HCT116 (cell line): ENCODE measurements around the gene CYP51A1. TPM values are rescaled to one million over a fixed set of nuclear protein-coding genes. Genes with fewer than 3 reads are reported as not detected.

Experiments
- ATAC-seq: fragments of 200-7000 bp; cut with Tn5 transposase; 2 replicates; pipeline ENCODE4 v1.9.1; 2020; ENCODE audit warnings: mild to moderate bottlenecking, moderate library complexity
- BruUV-seq: library from RNA; stranded (reverse); fragments of 400-500 nt; replicated peaks from 2 replicates; lab custom pipeline; 2021; lab: Mats Ljungman, UMichigan
- CTCF ChIA-PET: fragments of 300-600 bp; sonication (Branson Sonifier 250); formaldehyde crosslinking; loops from one replicate; lab custom pipeline; 2021; ENCODE audit warnings: antibody characterized with exemption; lab: Charles Lee
- POLR2A ChIA-PET: fragments of 300-600, 350-600 bp; sonication (Branson Sonifier 250); formaldehyde crosslinking; loops from one replicate; lab custom pipeline; 2021; ENCODE audit warnings: antibody characterized with exemption; lab: Charles Lee
- RAD21 ChIA-PET, 2 experiments: fragments of 300-600 bp; sonication (Branson Sonifier 250); formaldehyde crosslinking; loops; one replicate each; lab custom pipeline; 2023; ENCODE audit warnings: low total read pairs in 2 of 2; ENCODE audit not compliant: uncharacterized antibody in 2 of 2, unreplicated experiment in 2 of 2, low non-redundant PET in 1 of 2; lab: Charles Lee
- DNase-seq: peaks from one replicate; pipeline ENCODE4 v3.0.0-alpha.2; 2010; ENCODE audit warnings: low read depth, low spot score
- H2AFZ ChIP-seq: fragments of 200-600 bp; shearing (Covaris generic), sonication (generic); 2 replicates; pipeline ENCODE4 v1.6.1; 2017; ENCODE audit warnings: low read depth, mixed run types, mixed read lengths, antibody characterized with exemption, low read length; ENCODE audit not compliant: poor library complexity, severe bottlenecking
- H3K27ac ChIP-seq: 2 replicates; pipeline ENCODE4 v1.5.1; 2012; ENCODE audit warnings: low read depth, low read length
- H3K27me3 ChIP-seq: fragments of 200-600 bp; sonication (generic); 2 replicates; pipeline ENCODE4 v1.6.1; 2016; ENCODE audit warnings: mixed run types, low read length, mixed read lengths; ENCODE audit not compliant: insufficient read depth
- H3K36me3 ChIP-seq, 2 experiments: fragments of 200-500 bp in 1 of 2; fragments of 200-600 bp in 1 of 2; sonication (Bioruptor generic) in 1 of 2; sonication (generic) in 1 of 2; 2 replicates each; pipeline versions ENCODE4 v1.5.1 to v1.6.1; 2014 to 2016; ENCODE audit warnings: low read length in 2 of 2, inconsistent platforms in 1 of 2, mixed read lengths in 1 of 2, mixed run types in 1 of 2; ENCODE audit not compliant: insufficient read depth in 2 of 2, control insufficient read depth in 1 of 2
- H3K4me1 ChIP-seq, 2 experiments: fragments of 200-600 bp in 1 of 2; sonication (generic) in 1 of 2; 2 replicates each; pipeline versions ENCODE4 v1.5.1 to v1.6.1; 2012 to 2017; ENCODE audit warnings: low read length in 2 of 2, inconsistent platforms in 1 of 2, mild to moderate bottlenecking in 1 of 2, mixed read lengths in 1 of 2, mixed run types in 1 of 2, moderate library complexity in 1 of 2; ENCODE audit not compliant: insufficient read depth in 2 of 2, control insufficient read depth in 1 of 2
- H3K4me2 ChIP-seq: fragments of 200-600 bp; sonication (generic); 2 replicates; pipeline ENCODE4 v1.6.1; 2017; ENCODE audit warnings: mixed run types, low read length, mixed read lengths
- H3K4me3 ChIP-seq, 2 experiments: fragments of 200-600 bp in 1 of 2; sonication (generic) in 1 of 2; replicated peaks in 1 of 2; 2 replicates each; pipeline ENCODE4 v1.5.1; 2011 to 2016; ENCODE audit warnings: low read length in 2 of 2, control low read depth in 1 of 2, low read depth in 1 of 2, mild to moderate bottlenecking in 1 of 2, mixed read lengths in 1 of 2, mixed run types in 1 of 2
- H3K79me2 ChIP-seq: fragments of 200-600 bp; sonication (generic); 2 replicates; pipeline ENCODE4 v1.6.1; 2017; ENCODE audit warnings: mild to moderate bottlenecking, mixed run types, low read length, moderate library complexity, mixed read lengths; ENCODE audit not compliant: insufficient read depth
- H3K9ac ChIP-seq: fragments of 200-600 bp; sonication (generic); 2 replicates; pipeline ENCODE4 v1.6.1; 2016; ENCODE audit warnings: low read length, mixed read lengths
- H3K9me2 ChIP-seq: fragments of 200-600 bp; sonication (generic), shearing (Covaris generic); 2 replicates; pipeline ENCODE4 v1.6.1; 2017; ENCODE audit warnings: mixed run types, mild to moderate bottlenecking, moderate library complexity; ENCODE audit not compliant: insufficient read depth
- H3K9me3 ChIP-seq, 2 experiments: fragments of 200-500 bp in 1 of 2; fragments of 200-600 bp in 1 of 2; sonication (Bioruptor generic) in 1 of 2; sonication (generic) in 1 of 2; 2 replicates each; pipeline ENCODE4 v1.6.1; 2014 to 2017; ENCODE audit warnings: low read length in 2 of 2, mixed read lengths in 2 of 2, inconsistent platforms in 1 of 2, low read depth in 1 of 2, mild to moderate bottlenecking in 1 of 2, mixed run types in 1 of 2, moderate library complexity in 1 of 2; ENCODE audit not compliant: control insufficient read depth in 1 of 2, insufficient read depth in 1 of 2
- H4K20me1 ChIP-seq: fragments of 200-600 bp; sonication (generic), shearing (Covaris generic); 2 replicates; pipeline ENCODE4 v1.6.1; 2017; ENCODE audit warnings: mixed run types, mild to moderate bottlenecking, moderate library complexity; ENCODE audit not compliant: insufficient read depth
- ATF3 ChIP-seq: IDR thresholded peaks from 2 replicates; pipeline ENCODE4 v1.6.1; 2012
- CBX3 ChIP-seq: IDR thresholded peaks from 2 replicates; pipeline ENCODE4 v1.6.1; 2012; ENCODE audit warnings: low read depth
- ELF1 ChIP-seq: IDR thresholded peaks from 2 replicates; pipeline ENCODE4 v1.6.1; 2012; ENCODE audit warnings: low read depth, borderline replicate concordance
- EZH2 ChIP-seq: fragments of 200-600 bp; sonication (generic); IDR thresholded peaks from 2 replicates; pipeline ENCODE4 v1.6.1; 2017; ENCODE audit warnings: antibody characterized with exemption, mixed run types
- JUND ChIP-seq: IDR thresholded peaks from 2 replicates; pipeline ENCODE4 v1.6.1; 2012
- POLR2AphosphoS5 ChIP-seq: IDR thresholded peaks from 2 replicates; pipeline ENCODE4 v1.6.1; 2011; ENCODE audit warnings: mild to moderate bottlenecking, low read depth, low read length, moderate library complexity
- RAD21 ChIP-seq: IDR thresholded peaks from 2 replicates; pipeline ENCODE4 v1.6.1; 2012; ENCODE audit warnings: low read depth, mild to moderate bottlenecking
- SIN3A ChIP-seq: IDR thresholded peaks from 2 replicates; pipeline ENCODE4 v1.6.1; 2012; ENCODE audit warnings: low read depth
- SP1 ChIP-seq: IDR thresholded peaks from 2 replicates; pipeline ENCODE4 v1.6.1; 2012; ENCODE audit warnings: low read depth
- TCF7L2 ChIP-seq: IDR thresholded peaks from 2 replicates; pipeline ENCODE4 v1.7.0; 2011; ENCODE audit warnings: borderline replicate concordance, inconsistent platforms; ENCODE audit not compliant: insufficient read depth, insufficient read length; ENCODE audit errors: extremely low read depth
- YY1 ChIP-seq: IDR thresholded peaks from 2 replicates; pipeline ENCODE4 v1.6.1; 2011; ENCODE audit warnings: low read length, low read depth, moderate library complexity, mild to moderate bottlenecking; ENCODE audit not compliant: insufficient replicate concordance; ENCODE audit errors: extremely low read depth
- ZBTB33 ChIP-seq: IDR thresholded peaks from 2 replicates; pipeline ENCODE4 v1.6.1; 2011; ENCODE audit warnings: mild to moderate bottlenecking, low read length, moderate library complexity; ENCODE audit not compliant: insufficient replicate concordance; ENCODE audit errors: extremely low read depth
- ZNF274 ChIP-seq: fragments of 200-500 bp; sonication (Bioruptor generic); IDR thresholded peaks from 2 replicates; pipeline ENCODE4 v1.6.1; 2014; ENCODE audit warnings: mild to moderate bottlenecking, low read depth, low read length, inconsistent platforms
- intact Hi-C: fragments of 100-400 bp; cut with micrococcal nuclease; formaldehyde crosslinking; loops from 2 replicates; pipeline ENCODE4 v1.10.0; 2022
- total RNA-seq: library from RNA; stranded (reverse); gene quantifications from one replicate; pipeline ENCODE4 v1.2.1, GENCODE V29; 2021; ENCODE audit not compliant: unreplicated experiment
- TF ChIP-seq, protein P1 (sequence below): IDR thresholded peaks from 2 replicates; pipeline ENCODE4 v1.6.1; 2012

Gene CYP51A1
- total RNA-seq, 1 experiment from 2014 or later: 85.7 TPM

GRCh38 chr7:92150450-92151017 lies 16.3 kb upstream of the CYP51A1 start:
- no peak for TF ChIP-seq POLR2AphosphoS5
- TF ChIP-seq SIN3A: no peak
- no peak for TF ChIP-seq RAD21
- TF ChIP-seq CBX3: no peak
- no peak for TF ChIP-seq TCF7L2
- TF ChIP-seq ZBTB33: no peak
- TF ChIP-seq ELF1: no peak
- Histone ChIP-seq H3K4me2 (no peak overlapping the region), H3K9me2 (no peaks in the 10 kb centered on the region), H3K27me3 (no peaks in the 10 kb centered on the region), H3K4me3 (no peak overlapping the region), H3K36me3 (no peaks in the 10 kb centered on the region), H3K9me3 (no peaks in the 10 kb centered on the region), H3K79me2 (no peaks in the 10 kb centered on the region), H4K20me1 (no peaks in the 10 kb centered on the region), H3K4me1 (peaks cover 5 to 9% of the 10 kb centered on the region in 2 experiments; a peak in 3 of 4 replicates), H3K27ac (no peak overlapping the region), H3K9ac (no peak overlapping the region), H2AFZ (no peak overlapping the region)
- ATAC-seq (no peak), DNase-seq (no peak)
- no TSS peak for BruUV-seq
- ChIA-PET POLR2A (no interaction called here), CTCF (no interaction called here), RAD21 (no interaction called here)
- intact Hi-C loops: no loop called here

DNA sequence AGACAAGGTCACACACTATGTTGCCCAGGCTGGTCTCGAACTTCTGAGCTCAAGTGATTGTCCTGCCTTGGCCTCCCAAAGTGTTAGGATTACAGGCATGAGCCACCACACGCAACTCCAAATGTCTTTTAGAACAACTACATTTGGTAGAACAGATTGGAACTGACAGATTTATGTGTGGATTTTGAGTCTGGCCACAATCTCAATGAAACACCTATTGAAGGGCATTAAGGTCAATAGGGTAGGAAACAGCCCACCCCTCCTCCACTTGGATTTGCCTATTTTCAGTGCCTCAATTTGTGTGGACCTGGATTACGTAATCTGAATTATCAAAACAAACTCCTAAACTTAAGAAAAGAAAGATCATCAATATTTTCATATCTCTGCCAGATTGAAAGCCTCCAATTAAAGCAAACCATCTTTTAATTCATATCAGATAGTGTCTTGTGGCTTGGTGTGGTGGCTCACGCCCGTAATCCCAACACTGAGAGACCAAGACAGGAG lies 15.5 kb upstream of the CYP51A1 start:
- CTCF ChIA-PET: no interaction called here
- H3K27ac ChIP-seq: no peak overlapping the region
- no peak overlapping the region for H3K4me3 ChIP-seq
- H3K9me3 ChIP-seq: no peaks in the 10 kb centered on the region
- no peaks in the 10 kb centered on the region for H3K27me3 ChIP-seq
- ATAC-seq (no peak), DNase-seq (no peak)
- H3K9me2 ChIP-seq: no peaks in the 10 kb centered on the region
- TF ChIP-seq YY1 (no peak), ATF3 (no peak), SP1 (no peak), ZNF274 (no peak), TCF7L2 (no peak), POLR2AphosphoS5 (no peak), RAD21 (no peak), JUND (no peak), ELF1 (no peak), SIN3A (no peak), EZH2 (no peak), ZBTB33 (no peak)
- TF ChIP-seq, protein P1, sequence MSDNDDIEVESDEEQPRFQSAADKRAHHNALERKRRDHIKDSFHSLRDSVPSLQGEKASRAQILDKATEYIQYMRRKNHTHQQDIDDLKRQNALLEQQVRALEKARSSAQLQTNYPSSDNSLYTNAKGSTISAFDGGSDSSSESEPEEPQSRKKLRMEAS: no peak
- H3K4me1 ChIP-seq: peaks cover 5 to 9% of the 10 kb centered on the region in 2 experiments; a peak in 3 of 4 replicates
- H2AFZ ChIP-seq: no peak overlapping the region
- RAD21 ChIA-PET: no interaction called here
- H3K4me2 ChIP-seq: no peak overlapping the region
- H3K9ac ChIP-seq: no peak overlapping the region
- POLR2A ChIA-PET: no interaction called here
- intact Hi-C loops: no loop called here
- BruUV-seq: no TSS peak
- H3K79me2 ChIP-seq: no peaks in the 10 kb centered on the region
- H3K36me3 ChIP-seq: no peaks in the 10 kb centered on the region
- no peaks in the 10 kb centered on the region for H4K20me1 ChIP-seq
